ENCODE results near the gene SLAIN1.

The SLAIN1 gene

GRCh38 chr13:77784515-77784914 lies 87.0 kb downstream of the SLAIN1 start (continued):
- TF ChIP-seq ZNF660 (tag by site-specific recombination; IDR thresholded peaks at IDR 0.05) = no peak

- TF ChIP-seq ZNF302 (tag by site-specific recombination; IDR thresholded peaks at IDR 0.05; ENCODE audit: low read depth) (no peak), ZSCAN30 (tag by site-specific recombination; IDR thresholded peaks at IDR 0.05) (no peak), ZBTB21 (tag by site-specific recombination; IDR thresholded peaks at IDR 0.05) (no peak), ZNF777 (tag by site-specific recombination; IDR thresholded peaks at IDR 0.05; ENCODE audit: borderline replicate concordance) (no peak), ZBTB20 (tag by site-specific recombination; IDR thresholded peaks at IDR 0.05) (no peak), ZNF664 (tag by site-specific recombination; IDR thresholded peaks at IDR 0.05) (no peak), ZNF211 (tag by site-specific recombination; IDR thresholded peaks at IDR 0.05; ENCODE audit: low read depth) (no peak), ZNF610 (tag by site-specific recombination; IDR thresholded peaks at IDR 0.05; ENCODE audit: borderline replicate concordance) (no peak), TRIM28 (IDR thresholded peaks at IDR 0.05; ENCODE audit: borderline replicate concordance, low read length) (no peak), SETDB1 (IDR thresholded peaks at IDR 0.05; ENCODE audit: insufficient read length, low read length) (no peak), ZNF350 (tag by site-specific recombination; IDR thresholded peaks at IDR 0.05) (no peak), ZNF292 (tag by site-specific recombination; IDR thresholded peaks at IDR 0.05; ENCODE audit: borderline replicate concordance, low read depth) (no peak)
- TF ChIP-seq, protein P1, sequence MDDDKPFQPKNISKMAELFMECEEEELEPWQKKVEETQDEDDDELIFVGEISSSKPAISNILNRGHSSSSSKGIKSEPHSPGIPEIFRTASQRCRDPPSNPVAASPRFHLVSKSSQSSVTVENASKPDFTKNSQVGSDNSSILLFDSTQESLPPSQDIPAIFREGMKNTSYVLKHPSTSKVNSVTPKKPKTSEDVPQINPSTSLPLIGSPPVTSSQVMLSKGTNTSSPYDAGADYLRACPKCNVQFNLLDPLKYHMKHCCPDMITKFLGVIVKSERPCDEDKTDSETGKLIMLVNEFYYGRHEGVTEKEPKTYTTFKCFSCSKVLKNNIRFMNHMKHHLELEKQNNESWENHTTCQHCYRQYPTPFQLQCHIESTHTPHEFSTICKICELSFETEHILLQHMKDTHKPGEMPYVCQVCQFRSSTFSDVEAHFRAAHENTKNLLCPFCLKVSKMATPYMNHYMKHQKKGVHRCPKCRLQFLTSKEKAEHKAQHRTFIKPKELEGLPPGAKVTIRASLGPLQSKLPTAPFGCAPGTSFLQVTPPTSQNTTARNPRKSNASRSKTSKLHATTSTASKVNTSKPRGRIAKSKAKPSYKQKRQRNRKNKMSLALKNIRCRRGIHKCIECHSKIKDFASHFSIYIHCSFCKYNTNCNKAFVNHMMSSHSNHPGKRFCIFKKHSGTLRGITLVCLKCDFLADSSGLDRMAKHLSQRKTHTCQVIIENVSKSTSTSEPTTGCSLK (tag by site-specific recombination; IDR thresholded peaks at IDR 0.05) = no peak
- Histone ChIP-seq H3K27ac (ENCODE audit: extremely low read depth, low read depth, low read length) (no peak overlapping the region), H3K4me1 (ENCODE audit: control insufficient read depth, insufficient read depth, low read length) (no peaks in the 10 kb centered on the region), H3K36me3 (ENCODE audit: control insufficient read depth in 2 of 2, insufficient read depth in 1 of 2, low read length in 2 of 2) (no peaks in the 10 kb centered on the region), H3K9me3 (ENCODE audit: control insufficient read depth, insufficient read depth, low read depth, low read length) (no peaks in the 10 kb centered on the region), H3K4me3 (ENCODE audit: low read depth, low read length) (no peak overlapping the region)
- ChIA-PET CTCF (interaction anchor here (1.0 kb wide), 1 partner anchor 24 kb away, joined by 5 read pairs; no protein-coding TSS in a partner anchor), POLR2A (no interaction called here)
These were observed 89.3 kb downstream of the SLAIN1 start for GRCh38 chr13:77786695-77787287.

GRCh38 chr13:77789376-77789775 lies 91.9 kb downstream of the SLAIN1 start:
- no peak overlapping the region for H3K27ac ChIP-seq (ENCODE audit: extremely low read depth, low read depth, low read length)
- H3K4me1 ChIP-seq (ENCODE audit: control insufficient read depth, insufficient read depth, low read length) = no peaks in the 10 kb centered on the region
- ChIA-PET POLR2A (no interaction called here), CTCF (no interaction called here)
- TF ChIP-seq ZNF585B (tag by site-specific recombination; IDR thresholded peaks at IDR 0.05) (no peak), ZNF223 (tag by site-specific recombination; IDR thresholded peaks at IDR 0.05) (no peak), ZNF121 (tag by site-specific recombination; IDR thresholded peaks at IDR 0.05) (no peak), ZNF654 (tag by site-specific recombination; IDR thresholded peaks at IDR 0.05; ENCODE audit: low read depth) (no peak), YY1 (tag by site-specific recombination; IDR thresholded peaks at IDR 0.05) (no peak), ZNF211 (tag by site-specific recombination; IDR thresholded peaks at IDR 0.05; ENCODE audit: low read depth) (no peak), ZSCAN23 (tag by site-specific recombination; IDR thresholded peaks at IDR 0.05) (no peak), GLIS1 (tag by site-specific recombination; IDR thresholded peaks at IDR 0.05) (no peak), ZNF830 (tag by site-specific recombination; IDR thresholded peaks at IDR 0.05; ENCODE audit: low read depth) (no peak)
- no peak overlapping the region for H3K4me3 ChIP-seq (ENCODE audit: low read depth, low read length)
- no peaks in the 10 kb centered on the region for H3K36me3 ChIP-seq (ENCODE audit: control insufficient read depth in 2 of 2, insufficient read depth in 1 of 2, low read length in 2 of 2)
- no peaks in the 10 kb centered on the region for H3K9me3 ChIP-seq (ENCODE audit: control insufficient read depth, insufficient read depth, low read depth, low read length)

All from HEK293 (cell line).